ENCODE measurements around the gene MYRIP.

MYRIP gene

DNA sequence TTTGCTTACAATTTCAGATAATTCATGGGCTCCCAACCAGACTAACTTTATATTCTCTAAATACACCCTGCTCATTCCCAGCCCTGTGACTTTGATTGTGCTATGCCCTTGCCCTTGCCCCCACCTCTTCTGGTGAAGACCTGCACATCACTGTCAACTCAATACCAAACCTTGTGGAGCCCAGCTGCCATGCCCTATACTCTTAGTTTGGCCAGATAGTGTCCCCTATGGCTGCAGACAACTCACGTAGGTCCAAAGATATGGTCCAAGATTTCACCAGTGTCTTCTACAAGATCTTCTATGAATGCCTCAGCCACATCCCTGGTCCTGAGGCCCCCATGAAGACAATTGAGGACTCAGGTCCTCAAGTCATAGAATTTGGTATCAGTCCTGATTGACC lies 381.8 kb downstream of the MYRIP start:
- TF ChIP-seq, protein P1, sequence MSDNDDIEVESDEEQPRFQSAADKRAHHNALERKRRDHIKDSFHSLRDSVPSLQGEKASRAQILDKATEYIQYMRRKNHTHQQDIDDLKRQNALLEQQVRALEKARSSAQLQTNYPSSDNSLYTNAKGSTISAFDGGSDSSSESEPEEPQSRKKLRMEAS (IDR thresholded peaks at IDR 0.05; ENCODE audit: low read depth, low read length): no peak
- TF ChIP-seq MYC (IDR thresholded peaks at IDR 0.05; ENCODE audit: low read depth, low read length): no peak
- TF ChIP-seq POLR2A (IDR thresholded peaks at IDR 0.05; ENCODE audit: extremely low read depth, insufficient read length): no peak
- TF ChIP-seq, protein P2, sequence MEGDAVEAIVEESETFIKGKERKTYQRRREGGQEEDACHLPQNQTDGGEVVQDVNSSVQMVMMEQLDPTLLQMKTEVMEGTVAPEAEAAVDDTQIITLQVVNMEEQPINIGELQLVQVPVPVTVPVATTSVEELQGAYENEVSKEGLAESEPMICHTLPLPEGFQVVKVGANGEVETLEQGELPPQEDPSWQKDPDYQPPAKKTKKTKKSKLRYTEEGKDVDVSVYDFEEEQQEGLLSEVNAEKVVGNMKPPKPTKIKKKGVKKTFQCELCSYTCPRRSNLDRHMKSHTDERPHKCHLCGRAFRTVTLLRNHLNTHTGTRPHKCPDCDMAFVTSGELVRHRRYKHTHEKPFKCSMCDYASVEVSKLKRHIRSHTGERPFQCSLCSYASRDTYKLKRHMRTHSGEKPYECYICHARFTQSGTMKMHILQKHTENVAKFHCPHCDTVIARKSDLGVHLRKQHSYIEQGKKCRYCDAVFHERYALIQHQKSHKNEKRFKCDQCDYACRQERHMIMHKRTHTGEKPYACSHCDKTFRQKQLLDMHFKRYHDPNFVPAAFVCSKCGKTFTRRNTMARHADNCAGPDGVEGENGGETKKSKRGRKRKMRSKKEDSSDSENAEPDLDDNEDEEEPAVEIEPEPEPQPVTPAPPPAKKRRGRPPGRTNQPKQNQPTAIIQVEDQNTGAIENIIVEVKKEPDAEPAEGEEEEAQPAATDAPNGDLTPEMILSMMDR (IDR thresholded peaks at IDR 0.05; ENCODE audit: low read depth, low read length): no peak
- H3K4me3 ChIP-seq (ENCODE audit: low read depth, low read length): no peak overlapping the region
- DNase-seq (ENCODE audit: low read depth): no peak

DNA sequence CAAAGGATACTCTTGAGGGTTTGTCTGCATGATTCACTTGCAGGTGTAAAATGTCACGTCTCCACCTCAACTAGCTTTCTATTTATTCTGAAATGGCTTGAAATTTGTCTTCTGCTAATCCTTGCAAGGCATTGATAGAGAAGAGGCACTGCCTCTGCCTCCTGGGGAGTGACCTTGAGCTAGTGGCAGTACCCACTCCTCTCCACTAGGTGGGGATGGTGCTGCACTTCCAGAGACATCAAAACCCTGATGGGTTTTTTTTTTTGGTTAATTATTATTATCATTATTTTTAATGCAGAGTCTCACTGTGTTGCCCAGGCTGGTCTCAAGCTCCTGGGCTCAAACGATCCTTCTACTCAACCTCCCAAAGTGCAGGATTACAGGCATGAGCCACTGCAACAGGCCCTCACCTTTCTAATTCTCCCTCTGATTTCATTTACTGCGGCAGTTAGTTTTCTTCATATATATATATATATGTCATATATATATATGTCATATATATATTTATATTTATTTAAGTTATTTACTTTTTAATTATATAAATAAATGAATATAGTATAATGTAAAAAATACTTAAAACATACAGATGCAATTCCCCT lies 382.5 kb downstream of the MYRIP start:
- TF ChIP-seq, protein P2 (IDR thresholded peaks at IDR 0.05; ENCODE audit: low read depth, low read length): peak; percentile 92
- no peak for TF ChIP-seq MYC (IDR thresholded peaks at IDR 0.05; ENCODE audit: low read depth, low read length)
- H3K4me3 ChIP-seq (ENCODE audit: low read depth, low read length): no peak overlapping the region
- DNase-seq (ENCODE audit: low read depth): peak; percentile 56

DNA sequence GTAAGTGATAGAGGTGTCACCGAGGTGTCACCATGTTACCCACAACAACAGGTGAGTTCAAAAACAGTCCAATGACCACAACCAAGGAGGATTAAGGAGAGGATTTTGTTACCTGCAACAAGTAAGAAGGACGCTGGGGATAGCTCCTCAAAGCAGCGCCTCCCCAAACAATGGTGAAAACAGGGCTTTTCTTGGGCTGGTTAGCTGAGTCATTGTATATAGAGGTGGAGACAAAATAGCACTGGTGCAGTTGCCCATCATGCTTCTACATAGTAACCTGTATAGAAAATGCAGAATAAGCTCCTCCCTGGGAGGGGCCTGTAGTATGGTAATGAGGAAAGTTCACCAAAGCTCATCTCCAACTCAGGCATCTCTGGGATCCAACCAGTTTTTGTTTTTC lies 383.2 kb downstream of the MYRIP start:
- DNase-seq (ENCODE audit: low read depth): no peak

DNA sequence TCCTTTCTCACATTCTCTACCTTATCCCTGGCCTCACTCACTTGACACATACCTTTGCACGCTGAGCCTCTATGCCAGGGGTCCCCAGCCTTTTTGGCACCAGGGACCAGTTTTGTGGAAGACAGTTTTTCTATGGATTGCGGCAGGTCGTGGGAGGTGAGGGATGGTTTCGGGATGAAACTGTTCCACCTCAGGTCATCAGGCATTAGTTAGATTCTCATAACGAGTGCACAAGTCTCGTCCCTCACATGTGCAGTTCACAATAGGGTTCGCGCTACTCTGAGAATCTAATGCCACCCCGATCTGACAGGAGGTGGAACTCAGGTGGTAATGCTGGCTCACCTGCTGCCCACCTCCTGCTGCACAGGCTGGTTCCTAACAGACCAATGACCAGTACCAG lies 387.6 kb downstream of the MYRIP start:
- no peak overlapping the region for H3K4me3 ChIP-seq (ENCODE audit: low read depth, low read length)
- TF ChIP-seq POLR2A (IDR thresholded peaks at IDR 0.05; ENCODE audit: extremely low read depth, insufficient read length): no peak
- TF ChIP-seq, protein P2 (IDR thresholded peaks at IDR 0.05; ENCODE audit: low read depth, low read length): no peak
- TF ChIP-seq, protein P1 (IDR thresholded peaks at IDR 0.05; ENCODE audit: low read depth, low read length): no peak
- no peak for TF ChIP-seq MYC (IDR thresholded peaks at IDR 0.05; ENCODE audit: low read depth, low read length)
- DNase-seq (ENCODE audit: low read depth): no peak

More for the DNA sequence above, 383.2 kb downstream of the MYRIP start:
- no peak overlapping the region for H3K4me3 ChIP-seq (ENCODE audit: low read depth, low read length)
- TF ChIP-seq, protein P2 (IDR thresholded peaks at IDR 0.05; ENCODE audit: low read depth, low read length): no peak
- no peak for TF ChIP-seq POLR2A (IDR thresholded peaks at IDR 0.05; ENCODE audit: extremely low read depth, insufficient read length)
- TF ChIP-seq MYC (IDR thresholded peaks at IDR 0.05; ENCODE audit: low read depth, low read length): no peak
- TF ChIP-seq, protein P1 (IDR thresholded peaks at IDR 0.05; ENCODE audit: low read depth, low read length): no peak

DNA sequence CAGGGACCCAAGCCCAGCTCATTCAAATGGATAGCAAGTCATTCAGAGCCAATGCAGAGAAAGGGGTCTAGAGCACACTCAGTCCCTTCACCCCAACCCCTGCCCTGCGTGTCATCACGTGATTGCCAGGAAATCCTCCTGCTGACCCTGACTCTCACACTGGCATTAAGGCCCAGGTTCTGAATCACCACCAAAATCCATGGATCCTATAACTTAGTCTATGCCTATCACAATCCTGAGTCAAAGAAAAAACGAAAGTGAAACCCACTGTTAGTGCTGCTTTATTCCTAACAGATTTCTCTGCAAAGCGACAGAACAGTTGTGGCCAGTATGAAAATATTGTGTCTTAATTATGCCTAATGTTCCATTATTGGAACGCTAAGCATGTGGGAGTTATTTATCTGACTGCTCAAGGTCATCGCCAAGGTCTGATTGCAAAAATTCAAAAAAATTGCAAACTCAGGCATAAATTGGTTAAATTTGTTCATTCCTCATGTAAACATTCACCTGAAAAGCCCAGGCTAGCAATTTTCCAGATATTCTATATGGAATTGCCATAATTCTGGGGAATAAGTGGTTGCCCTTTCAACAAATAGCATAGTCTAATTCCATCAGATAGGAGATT lies 391.4 kb downstream of the MYRIP start:
- H3K4me3 ChIP-seq (ENCODE audit: low read depth, low read length): no peak overlapping the region
- TF ChIP-seq MYC (IDR thresholded peaks at IDR 0.05; ENCODE audit: low read depth, low read length): no peak
- TF ChIP-seq, protein P2 (IDR thresholded peaks at IDR 0.05; ENCODE audit: low read depth, low read length): no peak
- TF ChIP-seq POLR2A (IDR thresholded peaks at IDR 0.05; ENCODE audit: extremely low read depth, insufficient read length): no peak
- TF ChIP-seq, protein P1 (IDR thresholded peaks at IDR 0.05; ENCODE audit: low read depth, low read length): no peak
- DNase-seq (ENCODE audit: low read depth): no peak
